ENCODE data around the gene ANKRD16. TPM values are rescaled to one million over a fixed set of nuclear protein-coding genes. Genes with fewer than 3 reads are reported as not detected.
"Not testable (repeated sequence)": the region's sequence is repeated elsewhere in the genome, so short reads cannot be mapped to it uniquely, and the experiment has no call there.

The ANKRD16 gene
- total RNA-seq, 2 experiments from 2014 or later: 7.5 to 8.3 TPM

GRCh38 chr10:5835446-5836095 lies 54.1 kb downstream of the ANKRD16 start:
- ChIA-PET POLR2A (no interaction called here), CTCF (interaction anchor here (0.5 to 0.8 kb wide), 2 partner anchors 39 to 172 kb away, joined by 3 to 4 read pairs; no protein-coding TSS in a partner anchor)
- no peak for DNase-seq
- H3K9me3 Mint-ChIP-seq (ENCODE audit: low read depth): no peaks in the 10 kb centered on the region
- H3K4me1 Mint-ChIP-seq: no peaks in the 10 kb centered on the region
- intact Hi-C loops (cut with DNase I, micrococcal nuclease): no loop called here
- H3K4me3 Mint-ChIP-seq: no peak overlapping the region
- peaks cover 2% of the 10 kb centered on the region for H3K27me3 Mint-ChIP-seq
- no peaks in the 10 kb centered on the region for H3K36me3 Mint-ChIP-seq (ENCODE audit: low read depth)
- H3K27ac Mint-ChIP-seq: no peak overlapping the region
- no peak for ATAC-seq

GRCh38 chr10:5833814-5834213 lies 55.9 kb downstream of the ANKRD16 start:
- Mint-ChIP-seq H3K4me1 (no peaks in the 10 kb centered on the region), H3K9me3 (ENCODE audit: low read depth) (no peaks in the 10 kb centered on the region), H3K27me3 (no peaks in the 10 kb centered on the region), H3K4me3 (no peak overlapping the region), H3K27ac (no peak overlapping the region), H3K36me3 (ENCODE audit: low read depth) (no peaks in the 10 kb centered on the region)
- DNase-seq (no peak), ATAC-seq (no peak)
- POLR2A ChIA-PET: no interaction called here
- intact Hi-C loops (cut with DNase I, micrococcal nuclease): no loop called here
- CTCF ChIA-PET: interaction anchor here (1.0 kb wide), 1 partner anchor 11 kb away, joined by 3 read pairs; no protein-coding TSS in a partner anchor

GRCh38 chr10:5832946-5833345 lies 56.7 kb downstream of the ANKRD16 start:
- Mint-ChIP-seq H3K9me3 (ENCODE audit: low read depth) (no peaks in the 10 kb centered on the region), H3K4me1 (no peaks in the 10 kb centered on the region), H3K36me3 (ENCODE audit: low read depth) (no peaks in the 10 kb centered on the region), H3K27me3 (no peaks in the 10 kb centered on the region), H3K27ac (no peak overlapping the region), H3K4me3 (no peak overlapping the region)
- ChIA-PET POLR2A (no interaction called here), CTCF (no interaction called here)
- ATAC-seq (no peak), DNase-seq (no peak)
- intact Hi-C loops (cut with DNase I, micrococcal nuclease): no loop called here

- Mint-ChIP-seq H3K36me3 (ENCODE audit: low read depth) (no peaks in the 10 kb centered on the region), H3K9me3 (ENCODE audit: low read depth) (no peaks in the 10 kb centered on the region), H3K4me3 (no peak overlapping the region), H3K27ac (no peak overlapping the region), H3K4me1 (no peaks in the 10 kb centered on the region), H3K27me3 (no peaks in the 10 kb centered on the region)
- ChIA-PET CTCF (interaction anchor here (1.2 kb wide), 1 partner anchor 15 kb away, joined by 3 read pairs; no protein-coding TSS in a partner anchor), POLR2A (no interaction called here)
- ATAC-seq (no peak), DNase-seq (no peak)
- intact Hi-C loops (cut with DNase I, micrococcal nuclease): no loop called here
Observed at GRCh38 chr10:5831446-5831782, 58.3 kb downstream of the ANKRD16 start.

GRCh38 chr10:5830629-5831445 lies 58.9 kb downstream of the ANKRD16 start:
- Mint-ChIP-seq H3K36me3 (ENCODE audit: low read depth) (no peaks in the 10 kb centered on the region), H3K4me1 (no peaks in the 10 kb centered on the region), H3K27me3 (no peaks in the 10 kb centered on the region), H3K27ac (no peak overlapping the region), H3K9me3 (ENCODE audit: low read depth) (no peaks in the 10 kb centered on the region), H3K4me3 (no peak overlapping the region)
- ATAC-seq: peak; percentile 36
- intact Hi-C loops (cut with DNase I, micrococcal nuclease): no loop called here
- DNase-seq: no peak
- ChIA-PET CTCF (interaction anchor here (0.6 to 1.9 kb wide), 3 partner anchors 15 to 97 kb away, joined by 3 to 4 read pairs (median 3); no protein-coding TSS in a partner anchor), POLR2A (no interaction called here)

GRCh38 chr10:5829267-5829666 lies 60.4 kb downstream of the ANKRD16 start:
- Mint-ChIP-seq H3K27me3 (no peaks in the 10 kb centered on the region), H3K9me3 (ENCODE audit: low read depth) (no peaks in the 10 kb centered on the region), H3K4me1 (no peaks in the 10 kb centered on the region), H3K4me3 (no peak overlapping the region), H3K36me3 (ENCODE audit: low read depth) (no peaks in the 10 kb centered on the region), H3K27ac (no peak overlapping the region)
- DNase-seq (no peak), ATAC-seq (no peak)
- intact Hi-C loops (cut with DNase I, micrococcal nuclease): no loop called here
- POLR2A ChIA-PET: no interaction called here
- CTCF ChIA-PET: interaction anchor here (1.9 kb wide), 1 partner anchor 34 kb away, joined by 4 read pairs; no protein-coding TSS in a partner anchor

GRCh38 chr10:5828725-5829124 lies 61.0 kb downstream of the ANKRD16 start:
- intact Hi-C loops (cut with DNase I, micrococcal nuclease): no loop called here
- ChIA-PET POLR2A (no interaction called here), CTCF (interaction anchor here (1.9 kb wide), 1 partner anchor 34 kb away, joined by 4 read pairs; no protein-coding TSS in a partner anchor)
- ATAC-seq (no peak), DNase-seq (no peak)
- no peaks in the 10 kb centered on the region for H3K9me3 Mint-ChIP-seq (ENCODE audit: low read depth)
- H3K4me1 Mint-ChIP-seq: no peaks in the 10 kb centered on the region
- H3K27me3 Mint-ChIP-seq: no peaks in the 10 kb centered on the region
- H3K36me3 Mint-ChIP-seq (ENCODE audit: low read depth): no peaks in the 10 kb centered on the region
- no peak overlapping the region for H3K27ac Mint-ChIP-seq
- no peak overlapping the region for H3K4me3 Mint-ChIP-seq

GRCh38 chr10:5827841-5828240 lies 61.9 kb downstream of the ANKRD16 start:
- ChIA-PET POLR2A (interaction anchor here (0.6 kb wide), 1 partner anchor 13 kb away, joined by 3 read pairs; no protein-coding TSS in a partner anchor), CTCF (no interaction called here)
- no peak for DNase-seq
- intact Hi-C loops (cut with DNase I, micrococcal nuclease): no loop called here
- H3K4me1 Mint-ChIP-seq: no peaks in the 10 kb centered on the region
- H3K9me3 Mint-ChIP-seq (ENCODE audit: low read depth): no peaks in the 10 kb centered on the region
- H3K4me3 Mint-ChIP-seq: no peak overlapping the region
- no peaks in the 10 kb centered on the region for H3K27me3 Mint-ChIP-seq
- no peaks in the 10 kb centered on the region for H3K36me3 Mint-ChIP-seq (ENCODE audit: low read depth)
- ATAC-seq: no peak
- no peak overlapping the region for H3K27ac Mint-ChIP-seq

- CTCF ChIA-PET: interaction anchor here (0.6 to 1.1 kb wide), 2 partner anchors 48 to 442 kb away, joined by 3 read pairs; no protein-coding TSS in a partner anchor
- intact Hi-C loops (cut with DNase I, micrococcal nuclease); H3K36me3 Mint-ChIP-seq (ENCODE audit: low read depth); H3K4me1 Mint-ChIP-seq; ATAC-seq; H3K9me3 Mint-ChIP-seq (ENCODE audit: low read depth); DNase-seq; H3K4me3 Mint-ChIP-seq; H3K27me3 Mint-ChIP-seq; H3K27ac Mint-ChIP-seq: not testable (repeated sequence)
- POLR2A ChIA-PET: interaction anchor here (0.6 kb wide), 1 partner anchor 11 kb away, joined by 4 read pairs; no protein-coding TSS in a partner anchor
Observed at GRCh38 chr10:5826511-5826910, 63.2 kb downstream of the ANKRD16 start.

GRCh38 chr10:5818894-5819293 lies 70.8 kb downstream of the ANKRD16 start:
- CTCF ChIA-PET: interaction anchor here (1.0 kb wide), 1 partner anchor 189 kb away, joined by 4 read pairs; no protein-coding TSS in a partner anchor
- peaks cover 50% of the 10 kb centered on the region for H3K4me1 Mint-ChIP-seq
- intact Hi-C loops (cut with DNase I, micrococcal nuclease): loop anchor here (10.0 kb wide), 3 partner anchors 236 to 766 kb away; partner anchors contain the start of genes PRKCQ (in 1 of the 2) and RBM17 (in 1 of the 2)

GRCh38 chr10:5818048-5818331 lies 71.7 kb downstream of the ANKRD16 start:
- H3K27ac Mint-ChIP-seq: peak overlapping the region; percentile 83
- ATAC-seq: no peak
- no peak for DNase-seq
- H3K36me3 Mint-ChIP-seq (ENCODE audit: low read depth): peaks cover 16% of the 10 kb centered on the region
- no peak overlapping the region for H3K4me3 Mint-ChIP-seq
- H3K9me3 Mint-ChIP-seq (ENCODE audit: low read depth): peaks cover 7% of the 10 kb centered on the region
- POLR2A ChIA-PET: no interaction called here
- CTCF ChIA-PET: interaction anchor here (0.6 to 1.0 kb wide), 3 partner anchors 8 to 188 kb away, joined by 4 to 5 read pairs (median 4); no protein-coding TSS in a partner anchor
- intact Hi-C loops (cut with DNase I, micrococcal nuclease): loop anchor here (10.0 kb wide), 3 partner anchors 237 to 767 kb away; partner anchors contain the start of genes PRKCQ (in 1 of the 2) and RBM17 (in 1 of the 2)
- peaks cover 50% of the 10 kb centered on the region for H3K4me1 Mint-ChIP-seq
- H3K27me3 Mint-ChIP-seq: no peaks in the 10 kb centered on the region

More at GRCh38 chr10:5818894-5819293, 70.8 kb downstream of the ANKRD16 start:
- DNase-seq: no peak
- POLR2A ChIA-PET: interaction anchor here (1.7 kb wide), 1 partner anchor 9 kb away, joined by 6 read pairs; no protein-coding TSS in a partner anchor
- no peaks in the 10 kb centered on the region for H3K27me3 Mint-ChIP-seq
- no peak overlapping the region for H3K27ac Mint-ChIP-seq
- H3K36me3 Mint-ChIP-seq (ENCODE audit: low read depth): peaks cover 16% of the 10 kb centered on the region
- H3K4me3 Mint-ChIP-seq: no peak overlapping the region
- peaks cover 7% of the 10 kb centered on the region for H3K9me3 Mint-ChIP-seq (ENCODE audit: low read depth)
- no peak for ATAC-seq

Data from activated CD4-positive, alpha-beta T cell treated with anti-CD3 and anti-CD28 coated beads for 36 hours (primary cell).